Measurements from ENCODE around the gene STK11.

DNA sequence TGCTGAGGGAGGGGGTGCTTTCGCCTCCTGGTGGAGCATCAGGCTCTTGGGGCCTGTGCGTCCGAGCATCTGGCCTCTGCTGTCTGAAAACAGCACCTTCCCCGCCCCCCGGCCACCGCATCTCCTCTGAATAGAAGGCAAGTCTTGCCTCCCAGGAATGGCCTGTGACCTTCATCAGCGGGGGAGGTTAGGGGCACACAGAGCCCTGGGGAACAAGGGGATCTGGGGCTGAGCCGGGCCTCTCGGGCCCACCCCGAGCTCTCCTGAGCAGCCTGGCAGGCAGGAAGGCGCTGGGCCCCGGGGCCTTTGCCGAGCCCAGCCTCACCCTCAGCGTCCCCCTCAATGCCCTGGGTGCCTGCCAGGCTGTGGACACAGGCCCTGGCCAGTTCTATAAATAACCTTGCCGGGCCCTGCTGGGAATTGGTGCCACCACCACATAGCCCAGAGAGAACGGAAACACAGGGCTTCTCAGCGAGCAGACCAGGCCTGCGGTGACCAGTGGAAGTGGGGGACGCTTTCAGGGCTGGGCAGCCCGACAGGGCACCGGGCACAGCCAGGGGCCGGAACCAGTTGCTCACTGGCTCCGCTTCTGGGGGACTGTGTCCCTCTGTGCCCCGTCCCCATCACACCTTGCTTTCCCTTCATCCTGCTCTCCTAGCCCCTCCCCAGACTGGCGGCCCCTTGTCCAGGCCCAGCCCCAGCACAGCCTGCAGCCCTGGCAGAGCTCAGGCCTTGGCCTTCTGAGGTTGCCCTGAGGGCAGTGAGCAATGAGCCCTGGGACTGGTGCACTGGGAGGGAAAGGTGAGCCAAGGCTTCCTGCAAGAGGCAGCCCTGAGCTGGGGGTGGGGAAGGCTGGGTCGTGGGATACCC lies 9.5 kb downstream of the STK11 start:
- no peak for TF ChIP-seq EZH2 (IDR thresholded peaks at IDR 0.05; ENCODE audit: low read depth, unreplicated experiment)
- TF ChIP-seq, protein P1, sequence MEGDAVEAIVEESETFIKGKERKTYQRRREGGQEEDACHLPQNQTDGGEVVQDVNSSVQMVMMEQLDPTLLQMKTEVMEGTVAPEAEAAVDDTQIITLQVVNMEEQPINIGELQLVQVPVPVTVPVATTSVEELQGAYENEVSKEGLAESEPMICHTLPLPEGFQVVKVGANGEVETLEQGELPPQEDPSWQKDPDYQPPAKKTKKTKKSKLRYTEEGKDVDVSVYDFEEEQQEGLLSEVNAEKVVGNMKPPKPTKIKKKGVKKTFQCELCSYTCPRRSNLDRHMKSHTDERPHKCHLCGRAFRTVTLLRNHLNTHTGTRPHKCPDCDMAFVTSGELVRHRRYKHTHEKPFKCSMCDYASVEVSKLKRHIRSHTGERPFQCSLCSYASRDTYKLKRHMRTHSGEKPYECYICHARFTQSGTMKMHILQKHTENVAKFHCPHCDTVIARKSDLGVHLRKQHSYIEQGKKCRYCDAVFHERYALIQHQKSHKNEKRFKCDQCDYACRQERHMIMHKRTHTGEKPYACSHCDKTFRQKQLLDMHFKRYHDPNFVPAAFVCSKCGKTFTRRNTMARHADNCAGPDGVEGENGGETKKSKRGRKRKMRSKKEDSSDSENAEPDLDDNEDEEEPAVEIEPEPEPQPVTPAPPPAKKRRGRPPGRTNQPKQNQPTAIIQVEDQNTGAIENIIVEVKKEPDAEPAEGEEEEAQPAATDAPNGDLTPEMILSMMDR (conservative IDR thresholded peaks at IDR 0.05; ENCODE audit: low read depth in 2 of 2), result peak in 1 of 2 experiments; percentile 20; a peak in 1 of 4 replicates
- TF ChIP-seq CREB1 (CRISPR knock-in tag; IDR thresholded peaks at IDR 0.05; ENCODE audit: low read depth), result no peak
- TF ChIP-seq, protein P2, sequence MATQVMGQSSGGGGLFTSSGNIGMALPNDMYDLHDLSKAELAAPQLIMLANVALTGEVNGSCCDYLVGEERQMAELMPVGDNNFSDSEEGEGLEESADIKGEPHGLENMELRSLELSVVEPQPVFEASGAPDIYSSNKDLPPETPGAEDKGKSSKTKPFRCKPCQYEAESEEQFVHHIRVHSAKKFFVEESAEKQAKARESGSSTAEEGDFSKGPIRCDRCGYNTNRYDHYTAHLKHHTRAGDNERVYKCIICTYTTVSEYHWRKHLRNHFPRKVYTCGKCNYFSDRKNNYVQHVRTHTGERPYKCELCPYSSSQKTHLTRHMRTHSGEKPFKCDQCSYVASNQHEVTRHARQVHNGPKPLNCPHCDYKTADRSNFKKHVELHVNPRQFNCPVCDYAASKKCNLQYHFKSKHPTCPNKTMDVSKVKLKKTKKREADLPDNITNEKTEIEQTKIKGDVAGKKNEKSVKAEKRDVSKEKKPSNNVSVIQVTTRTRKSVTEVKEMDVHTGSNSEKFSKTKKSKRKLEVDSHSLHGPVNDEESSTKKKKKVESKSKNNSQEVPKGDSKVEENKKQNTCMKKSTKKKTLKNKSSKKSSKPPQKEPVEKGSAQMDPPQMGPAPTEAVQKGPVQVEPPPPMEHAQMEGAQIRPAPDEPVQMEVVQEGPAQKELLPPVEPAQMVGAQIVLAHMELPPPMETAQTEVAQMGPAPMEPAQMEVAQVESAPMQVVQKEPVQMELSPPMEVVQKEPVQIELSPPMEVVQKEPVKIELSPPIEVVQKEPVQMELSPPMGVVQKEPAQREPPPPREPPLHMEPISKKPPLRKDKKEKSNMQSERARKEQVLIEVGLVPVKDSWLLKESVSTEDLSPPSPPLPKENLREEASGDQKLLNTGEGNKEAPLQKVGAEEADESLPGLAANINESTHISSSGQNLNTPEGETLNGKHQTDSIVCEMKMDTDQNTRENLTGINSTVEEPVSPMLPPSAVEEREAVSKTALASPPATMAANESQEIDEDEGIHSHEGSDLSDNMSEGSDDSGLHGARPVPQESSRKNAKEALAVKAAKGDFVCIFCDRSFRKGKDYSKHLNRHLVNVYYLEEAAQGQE (IDR thresholded peaks at IDR 0.05; ENCODE audit: unreplicated experiment), result no peak
- no peak for TF ChIP-seq ZNF331 (CRISPR knock-in tag; IDR thresholded peaks at IDR 0.05; ENCODE audit: low read depth)
- no peak for TF ChIP-seq JUNB (IDR thresholded peaks at IDR 0.05; ENCODE audit: unreplicated experiment)
- no peak for TF ChIP-seq EZH2phosphoT487 (IDR thresholded peaks at IDR 0.05; ENCODE audit: unreplicated experiment)
- TF ChIP-seq POLR2AphosphoS5 (IDR thresholded peaks at IDR 0.05; ENCODE audit: low read depth), result no peak
- TF ChIP-seq, protein P3, sequence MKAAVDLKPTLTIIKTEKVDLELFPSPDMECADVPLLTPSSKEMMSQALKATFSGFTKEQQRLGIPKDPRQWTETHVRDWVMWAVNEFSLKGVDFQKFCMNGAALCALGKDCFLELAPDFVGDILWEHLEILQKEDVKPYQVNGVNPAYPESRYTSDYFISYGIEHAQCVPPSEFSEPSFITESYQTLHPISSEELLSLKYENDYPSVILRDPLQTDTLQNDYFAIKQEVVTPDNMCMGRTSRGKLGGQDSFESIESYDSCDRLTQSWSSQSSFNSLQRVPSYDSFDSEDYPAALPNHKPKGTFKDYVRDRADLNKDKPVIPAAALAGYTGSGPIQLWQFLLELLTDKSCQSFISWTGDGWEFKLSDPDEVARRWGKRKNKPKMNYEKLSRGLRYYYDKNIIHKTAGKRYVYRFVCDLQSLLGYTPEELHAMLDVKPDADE (IDR thresholded peaks at IDR 0.05), result no peak
- TF ChIP-seq ZNF114 (CRISPR knock-in tag; IDR thresholded peaks at IDR 0.05), result no peak
- TF ChIP-seq NANOG (IDR thresholded peaks at IDR 0.05; ENCODE audit: borderline replicate concordance), result no peak
- no peak for TF ChIP-seq STAT1 (IDR thresholded peaks at IDR 0.05; ENCODE audit: unreplicated experiment)

Data from GM23338 (cell line).